C4-2B (cell line): ENCODE data around the gene GBF1.

Experiments
- CTCF ChIP-seq: fragments of 450-650 bp; conservative IDR thresholded peaks from 2 replicates; pipeline ENCODE4 v1.5.1; 2017; ENCODE audit warnings: mild to moderate bottlenecking
- ZFX ChIP-seq: fragments of 450-650 bp; IDR thresholded peaks from 2 replicates; pipeline ENCODE4 v1.6.1; 2017

- no peak for TF ChIP-seq CTCF
- TF ChIP-seq ZFX: no peak
Measured at GRCh38 chr10:102306006-102306405, 60.7 kb downstream of the GBF1 start.
